A549 (cell line): Measurements from ENCODE around the gene SMPD2. TPM values are rescaled to one million over a fixed set of nuclear protein-coding genes. Genes with fewer than 3 reads are reported as not detected.

Experiments used
- ATAC-seq, 2 experiments: fragments of 200-7000 bp in 1 of 2; fragments of >200 bp in 1 of 2; cut with Nextera tagmentation in 1 of 2; cut with Tn5 transposase in 1 of 2; 3 replicates each; pipeline versions ENCODE4 v1.8.0 to v1.9.1; 2018 to 2020; ENCODE audit warnings: mild to moderate bottlenecking in 1 of 2, moderate library complexity in 1 of 2
- CTCF ChIA-PET: fragments of 300-600 bp; sonication (Branson Sonifier 250); formaldehyde crosslinking; extraction: SDS; loops from one replicate; lab custom pipeline; 2021; ENCODE audit warnings: antibody characterized with exemption, inconsistent platforms; lab: Yijun Ruan, JAX
- POLR2A ChIA-PET: fragments of 350-600 bp; formaldehyde crosslinking; extraction: SDS; loops from one replicate; lab custom pipeline; 2021; ENCODE audit warnings: antibody characterized with exemption, inconsistent platforms; lab: Yijun Ruan, JAX
- DNase-seq, 2 experiments: peaks; one replicate each; pipeline versions ENCODE4 v3.0.0 to v3.0.0-alpha.2; 2011 to 2016; ENCODE audit warnings: low read depth in 1 of 2, low spot score in 1 of 2
- FAIRE-seq: peaks from 2 replicates; lab custom pipeline; 2011; peaks lifted over from hg19 to GRCh38; lab: Jason Lieb, UNC
- H3K27ac ChIP-seq, 2 experiments: fragments of >200 bp; sonication (Bioruptor Twin); formaldehyde crosslinking; 3 replicates each; pipeline ENCODE4 v1.5.1; 2016 to 2017
- H3K4me1 ChIP-seq: fragments of >200 bp; sonication (Bioruptor Twin); formaldehyde crosslinking; 3 replicates; pipeline ENCODE4 v1.6.1; 2016
- H3K4me2 ChIP-seq: fragments of >200 bp; sonication (Bioruptor Twin); formaldehyde crosslinking; 3 replicates; pipeline ENCODE4 v1.6.1; 2016
- H3K4me3 ChIP-seq: fragments of >200 bp; sonication (Bioruptor Twin); formaldehyde crosslinking; 3 replicates; pipeline ENCODE4 v1.5.1; 2016
- H3K9me3 ChIP-seq: fragments of >200 bp; sonication (Bioruptor Twin); formaldehyde crosslinking; 3 replicates; pipeline ENCODE4 v1.6.1; 2016
- ATOH8 ChIP-seq: fragments of 250-450 bp; sonication (Bioruptor Pico); IDR thresholded peaks from 2 replicates; pipeline ENCODE4 v1.5.0; 2020; ENCODE audit warnings: low read depth, mild to moderate bottlenecking, moderate library complexity
- CEBPB ChIP-seq, 2 experiments: fragments of >200 bp in 1 of 2; sonication (Bioruptor Twin) in 1 of 2; formaldehyde crosslinking in 1 of 2; IDR thresholded peaks; 2 replicates each; pipeline ENCODE4 v1.6.1; 2012 to 2016
- CHD4 ChIP-seq: fragments of 200-600 bp; sonication (generic); IDR thresholded peaks from 2 replicates; pipeline ENCODE4 v1.6.1; 2016; ENCODE audit warnings: antibody characterized with exemption, mild to moderate bottlenecking, borderline replicate concordance
- JUN ChIP-seq, 2 experiments: fragments of >200 bp; sonication (Bioruptor Twin); formaldehyde crosslinking; IDR thresholded peaks; 2 replicates in 1 of 2; 3 replicates in 1 of 2; pipeline ENCODE4 v1.6.1; 2016 to 2017
- KDM1A ChIP-seq: fragments of 200-600 bp; sonication (generic); IDR thresholded peaks from 2 replicates; pipeline ENCODE4 v1.6.1; 2016; ENCODE audit warnings: low read depth, mild to moderate bottlenecking
- NPAS2 ChIP-seq: fragments of 250-450 bp; sonication (Bioruptor Pico); IDR thresholded peaks from 2 replicates; pipeline ENCODE4 v1.8.0; 2022; ENCODE audit warnings: mild to moderate bottlenecking, moderate library complexity, borderline replicate concordance
- PBX3 ChIP-seq: IDR thresholded peaks from 2 replicates; pipeline ENCODE4 v1.6.1; 2012
- POLR2A ChIP-seq: IDR thresholded peaks from 2 replicates; pipeline ENCODE4 v1.6.1; 2012; ENCODE audit warnings: mild to moderate bottlenecking, low read length
- RCOR1 ChIP-seq: fragments of 150-350 bp; IDR thresholded peaks from 2 replicates; pipeline ENCODE4 v1.6.1; 2014; ENCODE audit warnings: antibody characterized with exemption, low read length, low read depth
- TP53 ChIP-seq: fragments of 250-450 bp; sonication (Bioruptor Pico); IDR thresholded peaks from 2 replicates; pipeline ENCODE4 v1.5.0; 2021; ENCODE audit warnings: mild to moderate bottlenecking, moderate library complexity
- ZFP36 ChIP-seq: fragments of 450-650 bp; IDR thresholded peaks from 2 replicates; pipeline ENCODE4 v1.6.1; 2014; ENCODE audit warnings: borderline replicate concordance; ENCODE audit not compliant: partially characterized antibody
- ZNF302 ChIP-seq: fragments of 250-450 bp; sonication (Bioruptor Pico); IDR thresholded peaks from 2 replicates; pipeline ENCODE4 v1.9.0; 2021; ENCODE audit warnings: inconsistent platforms, mild to moderate bottlenecking, moderate library complexity
- WGBS: methylation state at CpG from one replicate; pipeline ENCODE4 v1.1.6; 2017; ENCODE audit errors: missing lambda C conversion rate; 5-methylcytosine and 5-hydroxymethylcytosine counted together
- polyA plus RNA-seq, 4 experiments: library from polyadenylated mRNA; depleted of rRNA in 3 of 4; stranded (reverse); fragments of >200 nt; fragmentation: RNase III in 1 of 4; extraction: RNeasy Plus Mini Kit Qiagen cat#74134 plus additional on column Dnase treatment in 1 of 4; gene quantifications; 2 replicates in 3 of 4; 3 replicates in 1 of 4; pipeline ENCODE4 v1.2.3, GENCODE V29; 2011 to 2017

The SMPD2 gene
- polyA plus RNA-seq, 2 of the 4 experiments (the other 2 are of a cell fraction) = 9.6 to 10.0 TPM

GRCh38 chr6:109450801-109451200 lies 10.3 kb downstream of the SMPD2 start:
- Histone ChIP-seq H3K27ac (no peak overlapping the region), H3K4me2 (no peak overlapping the region), H3K9me3 (no peaks in the 10 kb centered on the region), H3K4me3 (no peak overlapping the region), H3K4me1 (0 out of 3 replicates have a peak, but pooled peaks cover 3% of the 10 kb centered on the region)
- no peak for FAIRE-seq
- no peak for TF ChIP-seq PBX3
- no peak for TF ChIP-seq JUN (IDR thresholded peaks at IDR 0.05)
- no peak for TF ChIP-seq NPAS2 (CRISPR knock-in tag)
- TF ChIP-seq KDM1A = no peak
- no peak for TF ChIP-seq POLR2A
- no peak for ATAC-seq
- ChIA-PET CTCF (interaction anchor here (0.7 kb wide), 1 partner anchor 10 kb away, joined by 3 read pairs; the partner anchor contains the start of genes PPIL6 and SMPD2), POLR2A (no interaction called here)
- 90% methylated on average over 3 of the region's 3 CpGs for WGBS
- DNase-seq = no peak

GRCh38 chr6:109451376-109451775 lies 10.9 kb downstream of the SMPD2 start:
- ChIA-PET CTCF (no interaction called here), POLR2A (no interaction called here)
- FAIRE-seq (no peak), DNase-seq (no peak), ATAC-seq (no peak)
- H3K4me2 ChIP-seq = no peak overlapping the region
- no peak overlapping the region for H3K27ac ChIP-seq
- no peaks in the 10 kb centered on the region for H3K9me3 ChIP-seq
- 95% methylated on average over 4 of the region's 7 CpGs for WGBS
- no peak overlapping the region for H3K4me3 ChIP-seq
- no peak for TF ChIP-seq RCOR1
- H3K4me1 ChIP-seq = 0 out of 3 replicates have a peak, but pooled peaks cover 3% of the 10 kb centered on the region

GRCh38 chr6:109452181-109452580 lies 11.7 kb downstream of the SMPD2 start:
- no peak for ATAC-seq
- Histone ChIP-seq H3K4me2 (no peak overlapping the region), H3K27ac (no peak overlapping the region), H3K4me3 (no peak overlapping the region), H3K9me3 (no peaks in the 10 kb centered on the region), H3K4me1 (peaks cover 9% of the 10 kb centered on the region; the same call in 1 of the 3 replicates)
- no peak for FAIRE-seq
- DNase-seq = no peak
- ChIA-PET CTCF (no interaction called here), POLR2A (no interaction called here)
- no peak for TF ChIP-seq ZNF302 (CRISPR knock-in tag)
- no peak for TF ChIP-seq ATOH8 (CRISPR knock-in tag)
- TF ChIP-seq CHD4 = no peak
- TF ChIP-seq CEBPB (IDR thresholded peaks at IDR 0.05) = no peak
- 94% methylated on average over 9 of the region's 9 CpGs for WGBS

GRCh38 chr6:109453156-109453555 lies 12.6 kb downstream of the SMPD2 start:
- peaks cover 14% of the 10 kb centered on the region; the same call in 1 of the 3 replicates for H3K4me1 ChIP-seq
- WGBS = no CpG with 5 or more reads among the region's 2 CpGs
- H3K9me3 ChIP-seq = no peaks in the 10 kb centered on the region
- no peak for FAIRE-seq
- no peak for TF ChIP-seq TP53
- TF ChIP-seq RCOR1 = no peak
- no peak for TF ChIP-seq ZFP36
- TF ChIP-seq, all 56 proteins: peak for 0
- Histone ChIP-seq H3K4me2 (no peak overlapping the region), H3K27ac (no peak overlapping the region), H3K4me3 (no peak overlapping the region)
- no peak for ATAC-seq
- ChIA-PET CTCF (interaction anchor here (0.8 to 2.5 kb wide), 3 partner anchors 11 to 265 kb away, joined by 3 to 16 read pairs (median 4); partner anchors contain the start of genes PPIL6 and SMPD2), POLR2A (interaction anchor here (0.5 to 4.1 kb wide), 2 partner anchors 12 to 36 kb away, joined by 3 to 18 read pairs; partner anchors contain the start of genes PPIL6 and SMPD2)
- DNase-seq = no peak
